Neural cell (in vitro differentiated cells): ENCODE measurements around the gene TMED6. TPM values are rescaled to one million over a fixed set of nuclear protein-coding genes. Genes with fewer than 3 reads are reported as not detected.
A peak's percentile ranks its signal among the peaks of the same experiment; 100 is the strongest.

Experiments
- H2AFZ ChIP-seq: fragments of 200-600, 300-800 bp; sonication (generic), shearing (Covaris generic); 2 replicates; pipeline ENCODE4 v1.6.0; 2014; ENCODE audit warnings: low read depth, mild to moderate bottlenecking, antibody characterized with exemption, low read length, moderate library complexity
- H3F3A ChIP-seq: fragments of 200-600 bp; shearing (Covaris generic); 2 replicates; pipeline ENCODE4 v1.6.1; 2016; ENCODE audit warnings: mild to moderate bottlenecking, moderate library complexity, mixed read lengths, antibody characterized with exemption, low read length; ENCODE audit not compliant: insufficient read depth, poor library complexity, severe bottlenecking
- H3K27ac ChIP-seq: fragments of 200-600, 300-800 bp; sonication (generic), shearing (Covaris generic); 2 replicates; pipeline ENCODE4 v1.5.1; 2014; ENCODE audit warnings: mild to moderate bottlenecking, low read length, moderate library complexity
- H3K27me3 ChIP-seq: fragments of 300-800, 200-600 bp; sonication (generic), shearing (Covaris generic); 2 replicates; pipeline ENCODE4 v1.6.0; 2014; ENCODE audit warnings: mild to moderate bottlenecking, low read depth, low read length, moderate library complexity; ENCODE audit not compliant: insufficient read depth
- H3K36me3 ChIP-seq: fragments of 300-800, 200-600 bp; sonication (generic), shearing (Covaris generic); 2 replicates; pipeline ENCODE4 v1.5.1; 2014; ENCODE audit warnings: mild to moderate bottlenecking, antibody characterized with exemption, low read length, moderate library complexity; ENCODE audit not compliant: insufficient read depth
- H3K4me2 ChIP-seq: fragments of 300-800, 200-600 bp; sonication (generic), shearing (Covaris generic); 2 replicates; pipeline ENCODE4 v1.6.0; 2014; ENCODE audit warnings: mild to moderate bottlenecking, low read length
- H3K4me3 ChIP-seq: fragments of 300-800, 200-600 bp; sonication (generic), shearing (Covaris generic); 2 replicates; pipeline ENCODE4 v1.5.1; 2014; ENCODE audit warnings: mild to moderate bottlenecking, low read length, moderate library complexity
- H3K79me2 ChIP-seq: fragments of 200-600 bp; shearing (Covaris generic); replicated peaks from 2 replicates; pipeline ENCODE4 v1.6.0; 2014; ENCODE audit warnings: mild to moderate bottlenecking, low read length, moderate library complexity; ENCODE audit not compliant: insufficient read depth
- H3K9ac ChIP-seq: fragments of 300-800, 200-600 bp; sonication (generic), shearing (Covaris generic); 2 replicates; pipeline ENCODE4 v1.6.1; 2016; ENCODE audit warnings: mild to moderate bottlenecking, low read length, mixed read lengths
- H3K9me2 ChIP-seq: fragments of 200-600 bp; shearing (Covaris generic); 2 replicates; pipeline ENCODE4 v1.6.1; 2016; ENCODE audit warnings: mild to moderate bottlenecking, low read length, mixed read lengths; ENCODE audit not compliant: insufficient read depth
- H3K9me3 ChIP-seq: fragments of 200-600, 300-800 bp; sonication (generic), shearing (Covaris generic); 2 replicates; pipeline ENCODE4 v1.6.1; 2016; ENCODE audit warnings: mild to moderate bottlenecking, mixed run types, low read length, moderate library complexity, mixed read lengths
- H4K20me1 ChIP-seq: fragments of 200-600 bp; shearing (Covaris generic); 2 replicates; pipeline ENCODE4 v1.6.1; 2016; ENCODE audit warnings: mild to moderate bottlenecking, mixed run types; ENCODE audit not compliant: insufficient read depth
- CTCF ChIP-seq: fragments of 450-650 bp; IDR thresholded peaks from 2 replicates; pipeline ENCODE4 v1.5.1; 2014; ENCODE audit warnings: antibody characterized with exemption, mild to moderate bottlenecking, moderate library complexity; ENCODE audit not compliant: poor library complexity, severe bottlenecking
- EP300 ChIP-seq: fragments of 450-650 bp; conservative IDR thresholded peaks from 2 replicates; pipeline ENCODE4 v1.6.1; 2014; ENCODE audit warnings: antibody characterized with exemption, mild to moderate bottlenecking, moderate library complexity; ENCODE audit not compliant: poor library complexity, severe bottlenecking
- EZH2 ChIP-seq: fragments of 200-600, 300-800 bp; shearing (Covaris generic), sonication (generic); IDR thresholded peaks from 2 replicates; pipeline ENCODE4 v1.6.1; 2014; ENCODE audit warnings: antibody characterized with exemption, low read length, borderline replicate concordance, mild to moderate bottlenecking; ENCODE audit not compliant: insufficient read depth, poor library complexity, severe bottlenecking
- MXI1 ChIP-seq: fragments of 450-650 bp; conservative IDR thresholded peaks from 2 replicates; pipeline ENCODE4 v1.6.1; 2014; ENCODE audit warnings: antibody characterized with exemption, mild to moderate bottlenecking; ENCODE audit not compliant: poor library complexity, severe bottlenecking
- POLR2AphosphoS5 ChIP-seq: IDR thresholded peaks from 2 replicates; pipeline ENCODE4 v1.6.1; 2012
- RAD21 ChIP-seq: fragments of 450-650 bp; conservative IDR thresholded peaks from 2 replicates; pipeline ENCODE4 v1.6.1; 2014; ENCODE audit warnings: antibody characterized with exemption, mild to moderate bottlenecking, moderate library complexity
- SMC3 ChIP-seq: fragments of 450-650 bp; conservative IDR thresholded peaks from 2 replicates; pipeline ENCODE4 v1.6.1; 2014; ENCODE audit warnings: antibody characterized with exemption, mild to moderate bottlenecking, moderate library complexity; ENCODE audit not compliant: poor library complexity
- TAF1 ChIP-seq: IDR thresholded peaks from 2 replicates; pipeline ENCODE4 v1.6.1; 2012; ENCODE audit warnings: low read depth
- polyA plus RNA-seq: library from polyadenylated mRNA; depleted of rRNA; stranded (reverse); fragments of >200 nt; gene quantifications from 2 replicates; pipeline ENCODE4 v1.2.3, GENCODE V29; 2014
- TF ChIP-seq, protein P1 (sequence below): IDR thresholded peaks from 2 replicates; pipeline ENCODE4 v1.6.1; 2012; ENCODE audit warnings: borderline replicate concordance

The TMED6 gene
- polyA plus RNA-seq, 1 donor from 2014 or later: not detected

GRCh38 chr16:69395859-69396186 is 44.2 kb upstream of the TMED6 start:
- Histone ChIP-seq H3K27me3 (no peaks in the 10 kb centered on the region), H3F3A (no peaks in the 10 kb centered on the region), H3K27ac (peak overlapping the region; percentile 71), H3K4me3 (no peak overlapping the region), H3K4me2 (no peak overlapping the region), H4K20me1 (no peaks in the 10 kb centered on the region), H3K9me3 (no peaks in the 10 kb centered on the region), H3K79me2 (no peaks in the 10 kb centered on the region), H3K9me2 (no peaks in the 10 kb centered on the region), H3K9ac (peak overlapping the region; percentile 36), H2AFZ (no peak overlapping the region), H3K36me3 (no peaks in the 10 kb centered on the region)
- TF ChIP-seq POLR2AphosphoS5 (no peak), TAF1 (no peak), MXI1 (no peak), RAD21 (no peak), EP300 (no peak), SMC3 (no peak), CTCF (no peak), EZH2 (no peak)
- TF ChIP-seq, protein P1, sequence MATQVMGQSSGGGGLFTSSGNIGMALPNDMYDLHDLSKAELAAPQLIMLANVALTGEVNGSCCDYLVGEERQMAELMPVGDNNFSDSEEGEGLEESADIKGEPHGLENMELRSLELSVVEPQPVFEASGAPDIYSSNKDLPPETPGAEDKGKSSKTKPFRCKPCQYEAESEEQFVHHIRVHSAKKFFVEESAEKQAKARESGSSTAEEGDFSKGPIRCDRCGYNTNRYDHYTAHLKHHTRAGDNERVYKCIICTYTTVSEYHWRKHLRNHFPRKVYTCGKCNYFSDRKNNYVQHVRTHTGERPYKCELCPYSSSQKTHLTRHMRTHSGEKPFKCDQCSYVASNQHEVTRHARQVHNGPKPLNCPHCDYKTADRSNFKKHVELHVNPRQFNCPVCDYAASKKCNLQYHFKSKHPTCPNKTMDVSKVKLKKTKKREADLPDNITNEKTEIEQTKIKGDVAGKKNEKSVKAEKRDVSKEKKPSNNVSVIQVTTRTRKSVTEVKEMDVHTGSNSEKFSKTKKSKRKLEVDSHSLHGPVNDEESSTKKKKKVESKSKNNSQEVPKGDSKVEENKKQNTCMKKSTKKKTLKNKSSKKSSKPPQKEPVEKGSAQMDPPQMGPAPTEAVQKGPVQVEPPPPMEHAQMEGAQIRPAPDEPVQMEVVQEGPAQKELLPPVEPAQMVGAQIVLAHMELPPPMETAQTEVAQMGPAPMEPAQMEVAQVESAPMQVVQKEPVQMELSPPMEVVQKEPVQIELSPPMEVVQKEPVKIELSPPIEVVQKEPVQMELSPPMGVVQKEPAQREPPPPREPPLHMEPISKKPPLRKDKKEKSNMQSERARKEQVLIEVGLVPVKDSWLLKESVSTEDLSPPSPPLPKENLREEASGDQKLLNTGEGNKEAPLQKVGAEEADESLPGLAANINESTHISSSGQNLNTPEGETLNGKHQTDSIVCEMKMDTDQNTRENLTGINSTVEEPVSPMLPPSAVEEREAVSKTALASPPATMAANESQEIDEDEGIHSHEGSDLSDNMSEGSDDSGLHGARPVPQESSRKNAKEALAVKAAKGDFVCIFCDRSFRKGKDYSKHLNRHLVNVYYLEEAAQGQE: no peak

DNA sequence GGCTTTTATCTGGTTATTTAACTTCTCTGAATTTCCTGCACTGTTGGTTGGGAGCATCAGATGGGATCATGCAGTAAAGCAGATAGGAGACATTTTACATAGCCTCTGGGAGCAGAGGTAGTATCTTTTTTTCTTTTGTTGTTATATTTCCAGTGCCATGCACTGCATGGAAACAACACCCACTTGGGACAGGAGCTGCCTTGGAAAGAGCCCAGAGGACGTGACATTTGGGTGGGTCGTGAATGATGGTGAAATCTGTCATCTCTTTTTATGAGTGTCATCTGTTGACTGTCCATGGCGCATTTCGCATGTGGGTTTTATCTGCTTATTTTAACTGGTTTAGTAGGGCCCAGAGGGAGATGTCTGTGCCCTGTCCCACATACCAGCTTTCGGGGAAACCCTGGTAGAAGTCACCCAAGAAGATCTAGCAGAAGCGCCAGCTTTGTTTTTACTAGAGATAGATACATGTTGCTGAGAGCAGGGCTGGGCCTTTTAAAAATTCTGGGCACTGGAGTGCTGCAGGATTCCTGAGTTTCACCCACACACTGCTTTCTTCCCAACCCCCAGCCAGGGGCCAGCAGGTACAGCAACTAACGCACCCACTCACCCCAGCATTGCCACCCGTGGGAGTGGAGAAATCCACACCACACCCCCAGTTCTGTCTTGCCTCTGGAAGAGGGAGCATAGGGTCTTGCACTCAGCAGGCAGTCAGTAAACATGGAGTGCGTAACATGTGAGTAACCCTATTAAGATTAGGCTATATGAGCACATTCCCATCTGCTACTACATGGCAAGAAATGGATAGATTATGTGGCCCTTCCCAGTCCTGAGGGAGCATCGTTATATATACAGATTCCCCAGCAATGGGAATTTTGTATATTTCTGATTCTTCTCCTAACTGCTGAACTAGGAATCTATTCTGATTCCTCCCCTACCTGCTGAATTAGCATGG is 42.6 kb upstream of the TMED6 start:
- no peaks in the 10 kb centered on the region for H3K36me3 ChIP-seq
- no peak overlapping the region for H3K4me3 ChIP-seq
- TF ChIP-seq SMC3: no peak
- no peak for TF ChIP-seq EZH2
- H3K4me2 ChIP-seq: no peak overlapping the region
- no peak overlapping the region for H3K27ac ChIP-seq
- H3K27me3 ChIP-seq: no peaks in the 10 kb centered on the region
- no peaks in the 10 kb centered on the region for H3K79me2 ChIP-seq
- no peak overlapping the region for H2AFZ ChIP-seq
- no peaks in the 10 kb centered on the region for H4K20me1 ChIP-seq
- H3K9ac ChIP-seq: no peak overlapping the region
- H3F3A ChIP-seq: no peaks in the 10 kb centered on the region
- H3K9me3 ChIP-seq: no peaks in the 10 kb centered on the region
- no peaks in the 10 kb centered on the region for H3K9me2 ChIP-seq
